DOHH2 (cell line): ENCODE results near the gene SIPA1L3.

ENCODE experiments used
- EZH2phosphoT487 ChIP-seq: fragments of 200-600 bp; sonication (generic); IDR thresholded peaks from 2 replicates; pipeline ENCODE4 v1.6.1; 2017; ENCODE audit warnings: borderline replicate concordance, mild to moderate bottlenecking, antibody characterized with exemption, low read length, moderate library complexity, mixed read lengths
- TF ChIP-seq, protein P1 (sequence below): fragments of 200-600 bp; sonication (generic); IDR thresholded peaks from one replicate; pipeline ENCODE4 v1.5.1; 2014; ENCODE audit warnings: antibody characterized with exemption, mild to moderate bottlenecking, low read depth, low read length; ENCODE audit not compliant: poor library complexity, severe bottlenecking

DNA sequence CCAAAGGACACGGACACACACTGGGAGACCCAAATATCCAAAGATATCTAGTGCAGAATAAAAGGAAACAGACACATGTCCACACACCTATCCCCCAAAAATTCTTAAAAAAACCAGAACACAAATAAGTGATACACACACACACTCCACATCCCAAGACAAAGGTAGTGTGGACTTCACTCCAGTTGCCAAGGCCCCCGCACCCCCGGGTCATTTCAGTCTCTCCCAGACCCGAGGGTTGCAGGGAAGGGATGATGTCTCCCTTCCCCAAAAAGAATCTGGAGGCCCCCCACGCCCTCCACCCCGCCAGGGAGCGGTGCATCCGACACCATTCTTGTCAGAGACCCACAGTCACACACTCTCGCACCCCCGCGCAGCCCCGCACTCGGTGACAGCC lies 316.6 kb downstream of the SIPA1L3 start:
- TF ChIP-seq, protein P1, sequence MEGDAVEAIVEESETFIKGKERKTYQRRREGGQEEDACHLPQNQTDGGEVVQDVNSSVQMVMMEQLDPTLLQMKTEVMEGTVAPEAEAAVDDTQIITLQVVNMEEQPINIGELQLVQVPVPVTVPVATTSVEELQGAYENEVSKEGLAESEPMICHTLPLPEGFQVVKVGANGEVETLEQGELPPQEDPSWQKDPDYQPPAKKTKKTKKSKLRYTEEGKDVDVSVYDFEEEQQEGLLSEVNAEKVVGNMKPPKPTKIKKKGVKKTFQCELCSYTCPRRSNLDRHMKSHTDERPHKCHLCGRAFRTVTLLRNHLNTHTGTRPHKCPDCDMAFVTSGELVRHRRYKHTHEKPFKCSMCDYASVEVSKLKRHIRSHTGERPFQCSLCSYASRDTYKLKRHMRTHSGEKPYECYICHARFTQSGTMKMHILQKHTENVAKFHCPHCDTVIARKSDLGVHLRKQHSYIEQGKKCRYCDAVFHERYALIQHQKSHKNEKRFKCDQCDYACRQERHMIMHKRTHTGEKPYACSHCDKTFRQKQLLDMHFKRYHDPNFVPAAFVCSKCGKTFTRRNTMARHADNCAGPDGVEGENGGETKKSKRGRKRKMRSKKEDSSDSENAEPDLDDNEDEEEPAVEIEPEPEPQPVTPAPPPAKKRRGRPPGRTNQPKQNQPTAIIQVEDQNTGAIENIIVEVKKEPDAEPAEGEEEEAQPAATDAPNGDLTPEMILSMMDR: no peak
- TF ChIP-seq EZH2phosphoT487: no peak
